Endothelial cell of umbilical vein (primary cell): ENCODE results near the gene ACBD5. TPM values are rescaled to one million over a fixed set of nuclear protein-coding genes. Genes with fewer than 3 reads are reported as not detected.

ENCODE experiments used
- BruUV-seq: library from RNA; stranded (reverse); fragments of 400-500 nt; replicated peaks from 2 replicates; lab custom pipeline; 2021; lab: Mats Ljungman, UMichigan
- CTCF ChIA-PET: fragments of 300-600, 350-600 bp; sonication (Branson Sonifier 250); formaldehyde crosslinking; loops from one replicate; lab custom pipeline; 2021; ENCODE audit warnings: antibody characterized with exemption, inconsistent platforms; lab: Charles Lee
- POLR2A ChIA-PET: fragments of 300-600, 350-600 bp; sonication (Branson Sonifier 250); formaldehyde crosslinking; loops from one replicate; lab custom pipeline; 2021; ENCODE audit warnings: antibody characterized with exemption, inconsistent platforms; lab: Charles Lee
- DNase-seq: peaks from one replicate; pipeline ENCODE4 v3.0.0-alpha.2; 2011; ENCODE audit warnings: low read depth, low spot score
- FAIRE-seq: peaks from 2 replicates; lab custom pipeline; 2011; peaks lifted over from hg19 to GRCh38; lab: Jason Lieb, UNC
- H2AFZ ChIP-seq: 2 replicates; pipeline ENCODE4 v1.6.0; 2012; ENCODE audit warnings: low read depth, low read length, control low read depth, inconsistent platforms
- H3K27ac ChIP-seq: 2 replicates; pipeline ENCODE4 v1.5.1; 2011; ENCODE audit warnings: low read depth, mild to moderate bottlenecking, control low read depth, low read length, moderate library complexity; ENCODE audit not compliant: insufficient read depth
- H3K27me3 ChIP-seq, 2 experiments: 2 replicates each; pipeline versions ENCODE4 v1.6.0 to v1.6.1; 2011; ENCODE audit warnings: low read length in 2 of 2, mixed read lengths in 1 of 2; ENCODE audit not compliant: control insufficient read depth in 2 of 2, insufficient read depth in 2 of 2
- H3K36me3 ChIP-seq, 2 experiments: 2 replicates in 1 of 2; 3 replicates in 1 of 2; pipeline ENCODE4 v1.5.1; 2011; ENCODE audit warnings: low read length in 2 of 2, mild to moderate bottlenecking in 1 of 2, moderate library complexity in 1 of 2; ENCODE audit not compliant: control insufficient read depth in 2 of 2, insufficient read depth in 2 of 2; ENCODE audit errors: extremely low read depth in 1 of 2
- H3K4me1 ChIP-seq: 3 replicates; pipeline ENCODE4 v1.5.1; 2011; ENCODE audit warnings: mild to moderate bottlenecking, low read length; ENCODE audit not compliant: control insufficient read depth, insufficient read depth; ENCODE audit errors: extremely low read depth
- H3K4me2 ChIP-seq: 2 replicates; pipeline ENCODE4 v1.6.1; 2011; ENCODE audit warnings: low read length, control low read depth, mixed read lengths; ENCODE audit not compliant: insufficient read depth
- H3K4me3 ChIP-seq, 3 experiments: fragments of 200-600 bp in 1 of 3; sonication (generic), shearing (Covaris generic) in 1 of 3; replicated peaks in 1 of 3; 2 replicates each; pipeline ENCODE4 v1.5.1; 2011 to 2016; ENCODE audit warnings: control low read depth in 3 of 3, low read length in 3 of 3, mild to moderate bottlenecking in 2 of 3, inconsistent platforms in 1 of 3, low read depth in 1 of 3, moderate library complexity in 1 of 3; ENCODE audit not compliant: insufficient read depth in 1 of 3
- H3K79me2 ChIP-seq: 2 replicates; pipeline ENCODE4 v1.6.0; 2012; ENCODE audit warnings: low read length, inconsistent platforms; ENCODE audit not compliant: control insufficient read depth, insufficient read depth
- H3K9ac ChIP-seq: replicated peaks from 2 replicates; pipeline ENCODE3; 2011; ENCODE audit warnings: low read length, control low read depth; ENCODE audit not compliant: insufficient read depth; ENCODE audit errors: extremely low read depth
- H3K9me1 ChIP-seq: replicated peaks from 3 replicates; pipeline ENCODE4 v1.6.0; 2011; ENCODE audit warnings: mild to moderate bottlenecking, low read length; ENCODE audit not compliant: control insufficient read depth, insufficient read depth; ENCODE audit errors: extremely low read depth
- H3K9me3 ChIP-seq: replicated peaks from 2 replicates; pipeline ENCODE4 v1.5.1; 2012; ENCODE audit warnings: low read length, inconsistent platforms; ENCODE audit not compliant: control insufficient read depth, insufficient read depth
- H4K20me1 ChIP-seq: replicated peaks from 2 replicates; pipeline ENCODE3; 2011; ENCODE audit warnings: mild to moderate bottlenecking, low read length; ENCODE audit not compliant: control insufficient read depth, insufficient read depth; ENCODE audit errors: extremely low read depth
- EZH2 ChIP-seq: IDR thresholded peaks from 2 replicates; pipeline ENCODE4 v1.6.1; 2012; ENCODE audit warnings: borderline replicate concordance, low read depth, mild to moderate bottlenecking, moderate library complexity, low read length, inconsistent platforms; ENCODE audit not compliant: severe bottlenecking
- FOS ChIP-seq: IDR thresholded peaks from 2 replicates; pipeline ENCODE4 v1.6.1; 2011; ENCODE audit warnings: mild to moderate bottlenecking, low read length, moderate library complexity, borderline replicate concordance; ENCODE audit not compliant: insufficient read depth
- GATA2 ChIP-seq: IDR thresholded peaks from 2 replicates; pipeline ENCODE4 v1.7.0; 2011; ENCODE audit warnings: low read depth, mild to moderate bottlenecking, moderate library complexity, mixed read lengths, low read length; ENCODE audit not compliant: insufficient read length, insufficient read depth
- JUN ChIP-seq: IDR thresholded peaks from 2 replicates; pipeline ENCODE4 v1.6.1; 2011; ENCODE audit warnings: borderline replicate concordance, low read depth; ENCODE audit not compliant: insufficient read length, insufficient read depth
- MYC ChIP-seq: IDR thresholded peaks from one replicate; pipeline ENCODE4 v1.6.1; 2011; ENCODE audit warnings: mild to moderate bottlenecking, low read depth, low read length
- POLR2A ChIP-seq: IDR thresholded peaks from 2 replicates; pipeline ENCODE4 v1.6.1; 2012; ENCODE audit warnings: low read depth, mild to moderate bottlenecking, control low read depth, low read length
- POLR2AphosphoS5 ChIP-seq: IDR thresholded peaks from 2 replicates; pipeline ENCODE4 v1.6.1; 2012; ENCODE audit warnings: low read depth, mild to moderate bottlenecking, control low read depth, low read length, moderate library complexity; ENCODE audit not compliant: insufficient read depth
- dilution Hi-C: fragments of 300-500 bp; cut with MboI; formaldehyde crosslinking; loops from one replicate; pipeline ENCODE4 v1.15.0; 2019; ENCODE audit warnings: low sequenced_read_pairs; ENCODE audit not compliant: extremely low pct_ligation_motif_present
- intact Hi-C: fragments of 100-400 bp; cut with micrococcal nuclease; formaldehyde crosslinking; loops from one replicate; pipeline ENCODE4 v1.10.0; 2022
- polyA plus RNA-seq, 4 experiments: library from polyadenylated mRNA; depleted of rRNA in 3 of 4; stranded (reverse) in 3 of 4; unstranded in 1 of 4; fragments of >200 nt; gene quantifications; 2 replicates each; pipeline versions ENCODE4 v1.2.1 to v1.2.3, GENCODE V29; 2011 to 2012; ENCODE audit warnings: missing spikeins in 1 of 4
- total RNA-seq: library from RNA; stranded (reverse); gene quantifications from 2 replicates; pipeline ENCODE4 v1.2.3, GENCODE V29; 2021
- TF ChIP-seq, protein P1 (sequence below), 2 donors: IDR thresholded peaks; 1 replicate in 1 of 2; 2 replicates in 1 of 2; pipeline ENCODE4 v1.5.1; 2011; ENCODE audit warnings: low read length in 2 of 2, mild to moderate bottlenecking in 2 of 2, moderate library complexity in 2 of 2, control low read depth in 1 of 2, inconsistent platforms in 1 of 2, low read depth in 1 of 2; ENCODE audit not compliant: insufficient read depth in 1 of 2; ENCODE audit errors: extremely low read depth in 1 of 2
- TF ChIP-seq, protein P2 (sequence below): IDR thresholded peaks from 2 replicates; pipeline ENCODE4 v1.6.1; 2011; ENCODE audit not compliant: insufficient read depth, insufficient read length

ACBD5 gene
- total and polyA plus RNA-seq, 2 donors (not counting 3 experiments of a cell fraction or from before 2014, with no cell fraction given): 6.6 to 21.5 TPM

GRCh38 chr10:27247441-27247840 lies 6.8 kb upstream of the ACBD5 start:
- DNase-seq: no peak
- TF ChIP-seq MYC (no peak), POLR2AphosphoS5 (no peak), EZH2 (no peak), POLR2A (no peak)
- TF ChIP-seq, protein P1, sequence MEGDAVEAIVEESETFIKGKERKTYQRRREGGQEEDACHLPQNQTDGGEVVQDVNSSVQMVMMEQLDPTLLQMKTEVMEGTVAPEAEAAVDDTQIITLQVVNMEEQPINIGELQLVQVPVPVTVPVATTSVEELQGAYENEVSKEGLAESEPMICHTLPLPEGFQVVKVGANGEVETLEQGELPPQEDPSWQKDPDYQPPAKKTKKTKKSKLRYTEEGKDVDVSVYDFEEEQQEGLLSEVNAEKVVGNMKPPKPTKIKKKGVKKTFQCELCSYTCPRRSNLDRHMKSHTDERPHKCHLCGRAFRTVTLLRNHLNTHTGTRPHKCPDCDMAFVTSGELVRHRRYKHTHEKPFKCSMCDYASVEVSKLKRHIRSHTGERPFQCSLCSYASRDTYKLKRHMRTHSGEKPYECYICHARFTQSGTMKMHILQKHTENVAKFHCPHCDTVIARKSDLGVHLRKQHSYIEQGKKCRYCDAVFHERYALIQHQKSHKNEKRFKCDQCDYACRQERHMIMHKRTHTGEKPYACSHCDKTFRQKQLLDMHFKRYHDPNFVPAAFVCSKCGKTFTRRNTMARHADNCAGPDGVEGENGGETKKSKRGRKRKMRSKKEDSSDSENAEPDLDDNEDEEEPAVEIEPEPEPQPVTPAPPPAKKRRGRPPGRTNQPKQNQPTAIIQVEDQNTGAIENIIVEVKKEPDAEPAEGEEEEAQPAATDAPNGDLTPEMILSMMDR (IDR thresholded peaks at IDR 0.05; ENCODE audit: extremely low read depth in 1 of 2, insufficient read depth in 1 of 2, low read depth in 1 of 2, low read length in 2 of 2): no peak
- TF ChIP-seq, protein P2, sequence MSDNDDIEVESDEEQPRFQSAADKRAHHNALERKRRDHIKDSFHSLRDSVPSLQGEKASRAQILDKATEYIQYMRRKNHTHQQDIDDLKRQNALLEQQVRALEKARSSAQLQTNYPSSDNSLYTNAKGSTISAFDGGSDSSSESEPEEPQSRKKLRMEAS: no peak
- Histone ChIP-seq H3K9me3 (no peaks in the 10 kb centered on the region), H3K4me1 (peaks cover 8% of the 10 kb centered on the region), H4K20me1 (no peaks in the 10 kb centered on the region), H3K27ac (no peak overlapping the region), H3K36me3 (no peaks in the 10 kb centered on the region), H3K79me2 (no peaks in the 10 kb centered on the region), H3K9ac (no peak overlapping the region), H3K4me3 (no peak overlapping the region), H3K27me3 (no peaks in the 10 kb centered on the region), H3K9me1 (no peaks in the 10 kb centered on the region), H2AFZ (no peak overlapping the region), H3K4me2 (no peak overlapping the region)
- no peak for FAIRE-seq
- no TSS peak for BruUV-seq
- ChIA-PET CTCF (no interaction called here), POLR2A (interaction anchor here (0.7 kb wide), 1 partner anchor 11 kb away, joined by 3 read pairs; no protein-coding TSS in a partner anchor)
- dilution Hi-C loops: no loop called here
- intact Hi-C loops: no loop called here

DNA sequence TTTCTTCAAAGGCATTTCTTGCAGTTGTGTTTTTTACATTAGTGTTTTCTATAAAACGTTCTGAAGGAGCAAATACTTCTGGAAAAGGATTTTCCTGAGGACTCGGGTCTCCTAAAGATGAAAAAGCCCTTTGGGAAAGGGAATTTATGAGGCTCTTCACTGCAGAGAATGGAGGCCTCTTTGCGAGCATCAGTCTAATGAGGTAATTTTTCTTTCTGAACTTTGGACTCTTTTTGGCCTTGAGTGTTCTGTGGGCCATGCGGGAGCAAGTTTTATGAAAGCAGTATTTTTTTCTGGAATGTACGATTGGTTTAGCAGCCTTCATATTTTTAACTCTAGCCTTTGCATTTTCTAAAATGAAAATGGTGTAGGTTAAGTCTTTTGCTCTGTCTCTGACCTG lies 6.4 kb upstream of the ACBD5 start:
- Histone ChIP-seq H2AFZ (no peak overlapping the region), H3K9me3 (no peaks in the 10 kb centered on the region), H3K79me2 (no peaks in the 10 kb centered on the region), H3K9me1 (no peaks in the 10 kb centered on the region), H3K4me2 (no peak overlapping the region), H4K20me1 (no peaks in the 10 kb centered on the region), H3K4me1 (peaks cover 8% of the 10 kb centered on the region), H3K27me3 (no peaks in the 10 kb centered on the region), H3K27ac (no peak overlapping the region), H3K4me3 (no peak overlapping the region), H3K9ac (no peak overlapping the region), H3K36me3 (no peaks in the 10 kb centered on the region)
- TF ChIP-seq GATA2: no peak
- TF ChIP-seq POLR2A: no peak
- TF ChIP-seq MYC: no peak
- no peak for TF ChIP-seq FOS
- TF ChIP-seq, protein P2: no peak
- TF ChIP-seq, protein P1 (IDR thresholded peaks at IDR 0.05; ENCODE audit: extremely low read depth in 1 of 2, insufficient read depth in 1 of 2, low read depth in 1 of 2, low read length in 2 of 2): no peak
- TF ChIP-seq POLR2AphosphoS5: no peak
- no peak for TF ChIP-seq EZH2
- TF ChIP-seq JUN: no peak
- intact Hi-C loops: no loop called here
- FAIRE-seq (no peak), DNase-seq (no peak)
- no TSS peak for BruUV-seq
- ChIA-PET CTCF (no interaction called here), POLR2A (no interaction called here)
- dilution Hi-C loops: no loop called here
